Right forelimb (tissue), 1 donor: ENCODE measurements around the gene SP5.
"Not testable (repeated sequence)": the region's sequence is repeated elsewhere in the genome, so short reads cannot be mapped to it uniquely, and the experiment has no call there.

Experiments used
- DNase-seq: peaks from one replicate; pipeline ENCODE4 v3.0.0-alpha.2; 2018

The SP5 gene

GRCh38 chr2:170711774-170712652 lies 3.1 kb upstream of the SP5 start:
- no peak for DNase-seq

- DNase-seq: no peak
Measured at GRCh38 chr2:170712653-170713542, 2.2 kb upstream of the SP5 start.

GRCh38 chr2:170713543-170714380 lies 1.4 kb upstream of the SP5 start:
- no peak for DNase-seq

GRCh38 chr2:170714381-170715061 lies 616 bp upstream of the SP5 start:
- peak; percentile 55 for DNase-seq

GRCh38 chr2:170715932-170716777 lies 1.0 kb downstream of the SP5 start:
- DNase-seq: no peak

- peak; percentile 63 for DNase-seq
Measured at GRCh38 chr2:170716851-170717598, 1.9 kb downstream of the SP5 start.

- no peak for DNase-seq
Measured at GRCh38 chr2:170717599-170717963, 2.4 kb downstream of the SP5 start.

- no peak for DNase-seq
Measured at GRCh38 chr2:170717991-170718589, 3.0 kb downstream of the SP5 start.

- no peak for DNase-seq
Measured at GRCh38 chr2:170719810-170720209, 4.7 kb downstream of the SP5 start.

- no peak for DNase-seq
Measured at GRCh38 chr2:170721678-170722077, 6.5 kb downstream of the SP5 start.

GRCh38 chr2:170722301-170722700 lies 7.2 kb downstream of the SP5 start:
- no peak for DNase-seq

- no peak for DNase-seq
Measured at GRCh38 chr2:170723446-170723958, 8.4 kb downstream of the SP5 start.

GRCh38 chr2:170733798-170734600 lies 18.9 kb downstream of the SP5 start:
- DNase-seq: no peak

- not testable (repeated sequence) for DNase-seq
Measured at GRCh38 chr2:170734601-170735000, 19.5 kb downstream of the SP5 start.

- DNase-seq: no peak
Measured at GRCh38 chr2:170736628-170737027, 21.5 kb downstream of the SP5 start.

GRCh38 chr2:170737406-170737805 lies 22.3 kb downstream of the SP5 start:
- DNase-seq: no peak

GRCh38 chr2:170737821-170738220 lies 22.7 kb downstream of the SP5 start:
- DNase-seq: no peak

GRCh38 chr2:170739048-170739447 lies 23.9 kb downstream of the SP5 start:
- DNase-seq: no peak

GRCh38 chr2:170739507-170740046 lies 24.4 kb downstream of the SP5 start:
- DNase-seq: no peak
